ENCODE measurements around the gene AIF1L.
"Not testable (repeated sequence)": the region's sequence is repeated elsewhere in the genome, so short reads cannot be mapped to it uniquely, and the experiment has no call there.

DNA sequence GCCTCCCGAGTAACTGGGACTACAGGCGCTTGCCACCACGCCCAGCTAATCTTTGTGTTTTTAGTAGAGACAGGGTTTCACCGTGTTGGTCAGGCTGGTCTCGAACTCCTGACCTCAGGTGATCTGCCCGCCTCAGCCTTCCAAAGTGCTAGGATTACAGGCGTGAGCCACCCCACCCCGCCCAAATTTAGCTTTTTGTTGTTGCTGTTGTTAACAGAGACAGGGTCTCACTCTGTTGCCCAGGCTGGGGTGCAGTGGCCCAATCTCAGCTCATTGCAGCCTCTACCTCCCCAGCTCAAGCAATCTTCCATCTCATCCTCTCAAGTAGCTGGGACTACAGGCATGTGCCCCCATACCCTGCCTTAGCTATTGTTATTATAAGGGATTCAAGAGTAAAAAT, 3.5 kb downstream of the AIF1L start:
- TF ChIP-seq CTCF (IDR thresholded peaks at IDR 0.05; ENCODE audit: insufficient read depth, low read length, poor library complexity, severe bottlenecking); EZH2phosphoT487 (conservative IDR thresholded peaks at IDR 0.05; ENCODE audit: low read length): not testable (repeated sequence)
